Liver (tissue), 9 donors: ENCODE data around the gene IGFALS. TPM values are rescaled to one million over a fixed set of nuclear protein-coding genes. Genes with fewer than 3 reads are reported as not detected.

Source experiments
- DNase-seq: peaks from one replicate; pipeline ENCODE4 v3.0.0-alpha.2; 2017; ENCODE audit warnings: low spot score
- H3K27ac ChIP-seq, 2 donors: one replicate each; pipeline ENCODE4 v1.7.0; 2013; ENCODE audit warnings: inconsistent platforms in 2 of 2, low read length in 2 of 2, control low read depth in 1 of 2, low read depth in 1 of 2, mild to moderate bottlenecking in 1 of 2
- H3K27me3 ChIP-seq, 4 donors: one replicate each; pipeline versions ENCODE4 v1.6.1 to v1.7.0; 2013; ENCODE audit warnings: low read length in 3 of 4, inconsistent platforms in 1 of 4, mild to moderate bottlenecking in 1 of 4, moderate library complexity in 1 of 4; ENCODE audit not compliant: control insufficient read depth in 4 of 4, insufficient read depth in 4 of 4
- H3K36me3 ChIP-seq, 4 donors: one replicate each; pipeline versions ENCODE4 v1.6.1 to v1.7.0; 2013; ENCODE audit warnings: low read length in 3 of 4, mild to moderate bottlenecking in 3 of 4, low read depth in 1 of 4, moderate library complexity in 1 of 4; ENCODE audit not compliant: control insufficient read depth in 4 of 4, insufficient read depth in 3 of 4
- H3K4me1 ChIP-seq, 4 donors: one replicate each; pipeline versions ENCODE4 v1.6.1 to v1.7.0; 2013; ENCODE audit warnings: low read length in 3 of 4, mild to moderate bottlenecking in 3 of 4, moderate library complexity in 1 of 4; ENCODE audit not compliant: control insufficient read depth in 4 of 4, insufficient read depth in 4 of 4
- H3K4me3 ChIP-seq, 3 donors: one replicate each; pipeline versions ENCODE4 v1.6.1 to v1.7.0; 2013; ENCODE audit warnings: low read length in 3 of 3, control low read depth in 1 of 3, low read depth in 1 of 3, mild to moderate bottlenecking in 1 of 3
- H3K9ac ChIP-seq, 2 donors: one replicate each; pipeline ENCODE4 v1.7.0; 2013; ENCODE audit warnings: low read length in 2 of 2, mild to moderate bottlenecking in 2 of 2, moderate library complexity in 2 of 2, control low read depth in 1 of 2, low read depth in 1 of 2
- H3K9me3 ChIP-seq, 4 donors: one replicate each; pipeline versions ENCODE4 v1.6.1 to v1.7.0; 2013; ENCODE audit warnings: low read length in 3 of 4; ENCODE audit not compliant: control insufficient read depth in 4 of 4
- ATF3 ChIP-seq: IDR thresholded peaks from 2 replicates; pipeline ENCODE4 v1.6.1; 2016; ENCODE audit warnings: antibody characterized with exemption
- CTCF ChIP-seq: fragments of 150-350 bp; IDR thresholded peaks from 2 replicates; pipeline ENCODE4 v1.5.1; 2017; ENCODE audit warnings: improper control_type of control experiment, low read depth, low read length; ENCODE audit not compliant: missing input control
- EGR1 ChIP-seq, 2 donors: IDR thresholded peaks; 2 replicates each; pipeline ENCODE4 v1.6.1; 2016 to 2018; ENCODE audit warnings: antibody characterized with exemption in 2 of 2, low read depth in 2 of 2
- FOXA1 ChIP-seq: IDR thresholded peaks from 2 replicates; pipeline ENCODE4 v1.6.1; 2016; ENCODE audit warnings: antibody characterized with exemption
- FOXA2 ChIP-seq: IDR thresholded peaks from 2 replicates; pipeline ENCODE4 v1.6.1; 2016; ENCODE audit warnings: antibody characterized with exemption
- GABPA ChIP-seq, 2 donors: IDR thresholded peaks in 1 of 2; conservative IDR thresholded peaks in 1 of 2; 2 replicates each; pipeline ENCODE4 v1.6.1; 2016; ENCODE audit warnings: antibody characterized with exemption in 2 of 2, mild to moderate bottlenecking in 1 of 2, moderate library complexity in 1 of 2
- HNF4A ChIP-seq, 2 donors: conservative IDR thresholded peaks; 2 replicates each; pipeline ENCODE4 v1.6.1; 2016; ENCODE audit warnings: antibody characterized with exemption in 2 of 2, mild to moderate bottlenecking in 2 of 2
- HNF4G ChIP-seq: IDR thresholded peaks from 2 replicates; pipeline ENCODE4 v1.6.1; 2016; ENCODE audit warnings: antibody characterized with exemption
- JUND ChIP-seq, 2 donors: IDR thresholded peaks; 2 replicates each; pipeline ENCODE4 v1.6.1; 2016; ENCODE audit warnings: antibody characterized with exemption in 2 of 2
- MAX ChIP-seq: IDR thresholded peaks from 2 replicates; pipeline ENCODE4 v1.6.1; 2016; ENCODE audit warnings: antibody characterized with exemption
- NR2F2 ChIP-seq: IDR thresholded peaks from 2 replicates; pipeline ENCODE4 v1.6.1; 2016; ENCODE audit warnings: antibody characterized with exemption
- RAD21 ChIP-seq, 2 donors: IDR thresholded peaks; 2 replicates each; pipeline ENCODE4 v1.6.1; 2016; ENCODE audit warnings: antibody characterized with exemption in 2 of 2, mild to moderate bottlenecking in 2 of 2
- REST ChIP-seq: IDR thresholded peaks from 2 replicates; pipeline ENCODE4 v1.6.1; 2016; ENCODE audit warnings: antibody characterized with exemption, mild to moderate bottlenecking
- RXRA ChIP-seq, 2 donors: IDR thresholded peaks; 2 replicates each; pipeline ENCODE4 v1.6.1; 2017 to 2018; ENCODE audit warnings: antibody characterized with exemption in 2 of 2, mild to moderate bottlenecking in 1 of 2
- SP1 ChIP-seq: IDR thresholded peaks from 2 replicates; pipeline ENCODE4 v1.6.1; 2018; ENCODE audit warnings: antibody characterized with exemption, mild to moderate bottlenecking
- TAF1 ChIP-seq: conservative IDR thresholded peaks from 2 replicates; pipeline ENCODE4 v1.6.1; 2016; ENCODE audit warnings: antibody characterized with exemption, mild to moderate bottlenecking
- YY1 ChIP-seq: IDR thresholded peaks from 2 replicates; pipeline ENCODE4 v1.6.1; 2016; ENCODE audit warnings: antibody characterized with exemption, mild to moderate bottlenecking
- ZBTB33 ChIP-seq: IDR thresholded peaks from 2 replicates; pipeline ENCODE4 v1.6.1; 2016; ENCODE audit warnings: antibody characterized with exemption
- WGBS: extraction: QIAGEN DNeasy Blood & Tissue Kit; methylation state at CpG from one replicate; pipeline ENCODE4 v1.1.7; 2013; 5-methylcytosine and 5-hydroxymethylcytosine counted together
- polyA plus RNA-seq, 2 donors: library from polyadenylated mRNA; stranded (reverse) in 1 of 2; unstranded in 1 of 2; fragments of 200-250 nt in 1 of 2; fragments of >200 nt in 1 of 2; fragmentation: Nextera tagmentation in 1 of 2; extraction: Ambion mirVana in 1 of 2; gene quantifications; one replicate each; pipeline versions ENCODE4 v1.2.1 to v1.2.3, GENCODE V29; 2013 to 2015
- total RNA-seq, 2 donors: library from RNA; depleted of rRNA; stranded (reverse); fragments of >200 nt; gene quantifications; one replicate each; pipeline ENCODE4 v1.2.3, GENCODE V29; 2014
- donor health status: healthy.
- donor health status: healthy.
- donor health status: healthy.
- donor health status: healthy.
- donor health status: healthy.

IGFALS gene
- total and polyA plus RNA-seq, 4 donors, result 19.8 to 161 (median 68.4) TPM

- Histone ChIP-seq H3K36me3 (peaks cover 0 to 18% (median 9%) of the 10 kb centered on the region in 4 donors), H3K9me3 (no peaks in the 10 kb centered on the region), H3K9ac (peak overlapping the region in 1 of 2 donors; percentile 11), H3K27me3 (no peaks in the 10 kb centered on the region), H3K4me3 (no peak overlapping the region), H3K4me1 (peaks cover 14 to 55% (median 34%) of the 10 kb centered on the region in 4 donors), H3K27ac (peak overlapping the region; percentile 84 to 87)
- TF ChIP-seq ZBTB33, result no peak
- TF ChIP-seq FOXA2, result no peak
- no peak for TF ChIP-seq ATF3
- TF ChIP-seq JUND (IDR thresholded peaks at IDR 0.05), result no peak
- TF ChIP-seq NR2F2, result no peak
- peak in 1 of 2 donors; percentile 26 for TF ChIP-seq EGR1 (IDR thresholded peaks at IDR 0.05; ENCODE audit: low read depth in 2 of 2)
- TF ChIP-seq HNF4G, result no peak
- TF ChIP-seq RXRA (IDR thresholded peaks at IDR 0.05), result peak; percentile 89 to 93
- TF ChIP-seq YY1, result no peak
- TF ChIP-seq TAF1, result no peak
- TF ChIP-seq MAX, result no peak
- no peak for TF ChIP-seq REST
- TF ChIP-seq SP1, result peak; percentile 73
- peak; percentile 73 to 79 for TF ChIP-seq HNF4A (conservative IDR thresholded peaks at IDR 0.05)
- TF ChIP-seq GABPA (IDR thresholded peaks at IDR 0.05 in 1 of 2, conservative IDR thresholded peaks at IDR 0.05 in 1 of 2), result peak; percentile 57 to 85
- TF ChIP-seq CTCF, result no peak
- TF ChIP-seq RAD21 (IDR thresholded peaks at IDR 0.05), result peak in 1 of 2 donors; percentile 37
- TF ChIP-seq FOXA1, result no peak
- no peak for DNase-seq
- 46% methylated on average over 27 of the region's 27 CpGs for WGBS
These were observed 13.5 kb downstream of the IGFALS start for GRCh38 chr16:1779741-1780676.
